NCI-H774 (cell line): ENCODE data around the gene DIAPH2.

Source experiments
- DNase-seq: peaks from one replicate; lab custom pipeline; 2025; lab: John Stamatoyannopoulos, UW

The DIAPH2 gene

GRCh38 chrX:97057349-97057909 is 372.8 kb downstream of the DIAPH2 start:
- DNase-seq: peak; percentile 49

- no peak for DNase-seq
Measured at GRCh38 chrX:97060020-97060419, 375.4 kb downstream of the DIAPH2 start.

GRCh38 chrX:97065066-97065465 is 380.4 kb downstream of the DIAPH2 start:
- DNase-seq: no peak

GRCh38 chrX:97065973-97066372 is 381.3 kb downstream of the DIAPH2 start:
- DNase-seq: no peak

GRCh38 chrX:97066381-97066780 is 381.7 kb downstream of the DIAPH2 start:
- DNase-seq: no peak

GRCh38 chrX:97070346-97070745 is 385.7 kb downstream of the DIAPH2 start:
- no peak for DNase-seq

GRCh38 chrX:97074400-97074799 is 389.8 kb downstream of the DIAPH2 start:
- no peak for DNase-seq

- no peak for DNase-seq
Measured at GRCh38 chrX:97089116-97089515, 404.5 kb downstream of the DIAPH2 start.

- no peak for DNase-seq
Measured at GRCh38 chrX:97096385-97096784, 411.7 kb downstream of the DIAPH2 start.

- DNase-seq: no peak
Measured at GRCh38 chrX:97102938-97103337, 418.3 kb downstream of the DIAPH2 start.

- no peak for DNase-seq
Measured at GRCh38 chrX:97109730-97110129, 425.1 kb downstream of the DIAPH2 start.

GRCh38 chrX:97117572-97117971 is 432.9 kb downstream of the DIAPH2 start:
- peak; percentile 21 for DNase-seq

GRCh38 chrX:97119474-97120109 is 434.9 kb downstream of the DIAPH2 start:
- DNase-seq: no peak

- no peak for DNase-seq
Measured at GRCh38 chrX:97123001-97123400, 438.4 kb downstream of the DIAPH2 start.

- DNase-seq: no peak
Measured at GRCh38 chrX:97126020-97126419, 441.4 kb downstream of the DIAPH2 start.

GRCh38 chrX:97132664-97133415 is 448.2 kb downstream of the DIAPH2 start:
- no peak for DNase-seq

GRCh38 chrX:97145934-97146333 is 461.3 kb downstream of the DIAPH2 start:
- DNase-seq: no peak

GRCh38 chrX:97155816-97156215 is 471.2 kb downstream of the DIAPH2 start:
- no peak for DNase-seq

GRCh38 chrX:97158269-97158668 is 473.6 kb downstream of the DIAPH2 start:
- DNase-seq: no peak

- no peak for DNase-seq
Measured at GRCh38 chrX:97159916-97160800, 475.5 kb downstream of the DIAPH2 start.

- no peak for DNase-seq
Measured at GRCh38 chrX:97167333-97167732, 482.7 kb downstream of the DIAPH2 start.

GRCh38 chrX:97168646-97169045 is 484.0 kb downstream of the DIAPH2 start:
- no peak for DNase-seq
